Astrocyte of the spinal cord (primary cell): Measurements from ENCODE around the gene HCRTR1.

Source experiments
- DNase-seq: peaks from one replicate; pipeline ENCODE4 v3.0.0; 2011; ENCODE audit warnings: low read depth, low spot score
- H3K4me3 ChIP-seq: 2 replicates; pipeline ENCODE4 v1.5.1; 2011; ENCODE audit warnings: low read depth, mild to moderate bottlenecking, low read length, moderate library complexity
- CTCF ChIP-seq: IDR thresholded peaks from 2 replicates; pipeline ENCODE4 v1.5.1; 2012; ENCODE audit warnings: low read depth, mild to moderate bottlenecking, low read length, inconsistent platforms
- in situ Hi-C: cut with HindIII; loops from 2 replicates; pipeline ENCODE4 v1.10.0; 2017; ENCODE audit warnings: low sequenced_read_pairs

HCRTR1 gene

GRCh38 chr1:31621847-31622730 lies 4.6 kb downstream of the HCRTR1 start:
- in situ Hi-C loops = no loop called here
- TF ChIP-seq CTCF = no peak
- DNase-seq = no peak
- no peak overlapping the region for H3K4me3 ChIP-seq

- no peak for DNase-seq
- TF ChIP-seq CTCF = no peak
- in situ Hi-C loops = no loop called here
- no peak overlapping the region for H3K4me3 ChIP-seq
Measured at GRCh38 chr1:31623365-31623764, 5.9 kb downstream of the HCRTR1 start.

- in situ Hi-C loops = no loop called here
- no peak for TF ChIP-seq CTCF
- no peak overlapping the region for H3K4me3 ChIP-seq
- DNase-seq = no peak
Measured at GRCh38 chr1:31624309-31624708, 6.8 kb downstream of the HCRTR1 start.

- H3K4me3 ChIP-seq = no peak overlapping the region
- no peak for DNase-seq
- in situ Hi-C loops = no loop called here
- no peak for TF ChIP-seq CTCF
Measured at GRCh38 chr1:31624731-31625514, 7.4 kb downstream of the HCRTR1 start.

- peak; percentile 64 for DNase-seq
- H3K4me3 ChIP-seq = no peak overlapping the region
- no peak for TF ChIP-seq CTCF
- in situ Hi-C loops = no loop called here
Measured at GRCh38 chr1:31625561-31626222, 8.2 kb downstream of the HCRTR1 start.
